Activated naive CD4-positive, alpha-beta T cell treated with anti-CD3 and anti-CD28 coated beads for 36 hours (primary cell): Measurements from ENCODE around the gene RNU7-1. TPM values are rescaled to one million over a fixed set of nuclear protein-coding genes. Genes with fewer than 3 reads are reported as not detected.

Experiments
- CTCF ChIA-PET: fragments of 350-600 bp; sonication (Branson Sonifier 250); formaldehyde crosslinking; loops from one replicate; lab custom pipeline; 2021; ENCODE audit warnings: antibody characterized with exemption; lab: Charles Lee
- DNase-seq: peaks from one replicate; pipeline ENCODE4 v3.0.0-alpha.2; 2020
- H3K27ac Mint-ChIP-seq: one replicate; pipeline ENCODE4 v1.8.0; 2021; ENCODE audit warnings: mild to moderate bottlenecking, mixed read lengths
- H3K27me3 Mint-ChIP-seq: one replicate; pipeline ENCODE4 v1.8.0; 2021; ENCODE audit warnings: low read depth, mixed read lengths
- H3K36me3 Mint-ChIP-seq: one replicate; pipeline ENCODE4 v1.8.0; 2021; ENCODE audit warnings: low read depth, mixed read lengths
- H3K4me1 Mint-ChIP-seq: one replicate; pipeline ENCODE4 v1.8.0; 2021; ENCODE audit warnings: low read depth, mixed read lengths
- H3K4me3 Mint-ChIP-seq: one replicate; pipeline ENCODE4 v1.8.0; 2021; ENCODE audit warnings: mild to moderate bottlenecking, moderate library complexity, mixed read lengths
- H3K9me3 Mint-ChIP-seq: one replicate; pipeline ENCODE4 v1.8.0; 2021; ENCODE audit warnings: mixed read lengths
- intact Hi-C: fragments of 100-400 bp; cut with micrococcal nuclease; formaldehyde crosslinking; loops from one replicate; pipeline ENCODE4 v1.15.1; 2023
- total RNA-seq, 2 experiments: library from RNA; stranded (reverse); gene quantifications; one replicate each; pipeline ENCODE4 v1.2.3, GENCODE V29; 2021

Gene RNU7-1
- total RNA-seq, 2 experiments from 2014 or later = not detected

DNA sequence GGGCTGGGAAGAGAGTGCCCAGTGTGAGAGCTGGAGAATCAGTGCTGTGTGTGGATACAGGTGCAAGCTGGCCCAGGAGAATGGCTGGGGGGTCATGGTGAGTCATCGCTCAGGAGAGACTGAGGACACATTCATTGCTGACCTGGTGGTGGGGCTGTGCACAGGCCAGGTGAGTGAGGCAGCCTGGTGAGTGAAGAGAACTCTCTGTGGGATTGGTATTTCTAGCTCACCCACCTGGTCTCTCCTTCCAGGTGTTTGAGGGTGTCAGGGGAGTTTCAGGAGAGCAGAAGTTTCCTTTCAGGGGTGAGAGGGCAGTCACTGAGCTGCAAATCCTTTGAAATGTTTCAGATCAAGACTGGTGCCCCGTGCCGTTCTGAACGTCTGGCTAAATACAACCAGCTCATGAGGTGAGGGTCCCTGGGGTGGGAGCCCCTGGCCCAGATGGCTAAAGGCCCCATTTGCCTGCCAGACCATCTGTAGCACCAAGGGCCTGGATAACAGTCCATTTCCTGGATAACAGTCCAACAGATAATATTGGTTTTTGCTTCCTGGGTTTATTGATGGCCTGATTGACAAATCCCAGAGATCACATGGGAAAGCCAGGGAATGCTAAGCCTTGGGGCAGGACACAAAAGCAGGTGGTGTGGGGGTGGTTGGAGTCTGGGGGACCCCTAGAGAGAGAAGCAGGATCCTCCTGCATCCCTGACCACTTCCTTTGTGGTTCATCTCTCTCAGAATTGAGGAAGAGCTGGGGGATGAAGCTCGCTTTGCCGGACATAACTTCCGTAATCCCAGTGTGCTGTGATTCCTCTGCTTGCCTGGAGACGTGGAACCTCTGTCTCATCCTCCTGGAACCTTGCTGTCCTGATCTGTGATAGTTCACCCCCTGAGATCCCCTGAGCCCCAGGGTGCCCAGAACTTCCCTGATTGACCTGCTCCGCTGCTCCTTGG lies 21.3 kb upstream of the RNU7-1 start:
- no peak for DNase-seq
- Mint-ChIP-seq H3K27me3 (no peaks in the 10 kb centered on the region), H3K4me1 (peaks cover 29% of the 10 kb centered on the region), H3K36me3 (peaks cover 20% of the 10 kb centered on the region), H3K9me3 (no peaks in the 10 kb centered on the region), H3K27ac (no peak overlapping the region), H3K4me3 (no peak overlapping the region)
- CTCF ChIA-PET = interaction anchor here (0.6 to 1.1 kb wide), 6 partner anchors 16 to 212 kb away, joined by 3 to 4 read pairs (median 3); partner anchors contain the start of genes C12orf57 and RNU7-1
- intact Hi-C loops = loop anchor here (10.0 kb wide), 1 partner anchor 713 kb away; no protein-coding TSS in a partner anchor

DNA sequence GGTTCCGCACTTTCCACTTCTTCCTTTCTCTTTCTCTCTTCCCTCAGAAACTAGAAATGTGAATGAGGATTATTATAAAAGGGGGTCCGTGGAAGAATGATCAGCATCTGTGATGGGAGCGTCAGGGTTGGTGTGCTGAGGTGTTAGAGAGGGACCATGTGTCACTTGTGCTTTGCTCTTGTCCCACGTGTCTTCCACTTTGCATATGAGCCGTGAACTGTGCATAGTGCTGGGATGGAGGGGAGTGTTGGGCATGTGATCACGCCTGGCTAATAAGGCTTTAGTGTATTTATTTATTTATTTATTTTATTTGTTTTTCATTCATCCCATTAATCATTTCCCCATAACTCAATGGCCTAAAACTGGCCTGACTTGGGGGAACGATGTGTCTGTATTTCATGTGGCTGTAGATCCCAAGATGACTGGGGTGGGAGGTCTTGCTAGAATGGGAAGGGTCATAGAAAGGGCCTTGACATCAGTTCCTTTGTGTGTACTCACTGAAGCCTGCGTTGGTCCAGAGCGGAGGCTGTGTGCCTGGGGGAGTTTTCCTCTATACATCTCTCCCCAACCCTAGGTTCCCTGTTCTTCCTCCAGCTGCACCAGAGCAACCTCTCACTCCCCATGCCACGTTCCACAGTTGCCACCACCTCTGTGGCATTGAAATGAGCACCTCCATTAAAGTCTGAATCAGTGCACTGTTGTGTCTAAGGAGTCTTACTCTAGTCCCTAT lies 20.4 kb upstream of the RNU7-1 start:
- Mint-ChIP-seq H3K27me3 (no peaks in the 10 kb centered on the region), H3K36me3 (peaks cover 16% of the 10 kb centered on the region), H3K4me3 (no peak overlapping the region), H3K9me3 (no peaks in the 10 kb centered on the region), H3K4me1 (peaks cover 29% of the 10 kb centered on the region), H3K27ac (no peak overlapping the region)
- CTCF ChIA-PET = interaction anchor here (0.6 to 4.6 kb wide), 12 partner anchors 9 to 213 kb away, joined by 3 to 43 read pairs (median 11); partner anchors contain the start of genes C12orf57, RNU7-1 and SPSB2
- intact Hi-C loops = loop anchor here (10.0 kb wide), 1 partner anchor 712 kb away; no protein-coding TSS in a partner anchor
- no peak for DNase-seq

DNA sequence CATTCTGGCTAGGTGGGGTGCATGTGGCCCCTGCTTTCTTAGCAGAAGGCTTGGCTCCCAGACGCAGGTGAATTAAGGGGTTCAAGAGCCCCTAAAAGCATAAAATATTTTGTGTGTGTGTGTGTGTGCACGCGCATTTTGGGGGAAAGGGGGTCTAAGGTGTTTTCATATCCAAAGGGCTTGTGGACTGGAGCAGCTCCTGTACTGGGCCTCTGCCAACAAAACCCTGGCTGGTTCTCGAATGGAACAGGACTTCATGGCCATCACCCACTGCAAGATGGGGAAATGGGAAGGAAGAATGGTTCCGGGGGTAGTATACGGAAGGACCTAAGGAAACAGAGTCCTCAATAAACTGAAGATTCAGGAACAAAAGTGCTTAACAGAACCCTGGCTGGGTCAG lies 19.8 kb upstream of the RNU7-1 start:
- Mint-ChIP-seq H3K9me3 (no peaks in the 10 kb centered on the region), H3K36me3 (peaks cover 16% of the 10 kb centered on the region), H3K27ac (peak overlapping the region; percentile 78), H3K27me3 (no peaks in the 10 kb centered on the region), H3K4me3 (no peak overlapping the region), H3K4me1 (peaks cover 33% of the 10 kb centered on the region)
- intact Hi-C loops = loop anchor here (1.0 to 10.0 kb wide), 11 partner anchors 14 to 711 kb away; partner anchors contain the start of genes C12orf57, C1R and LPCAT3
- CTCF ChIA-PET = interaction anchor here (0.5 to 4.6 kb wide), 14 partner anchors 9 to 450 kb away, joined by 3 to 43 read pairs (median 7); partner anchors contain the start of genes C12orf57, RNU7-1 and SPSB2
- DNase-seq = no peak

GRCh38 chr12:6925239-6925539 lies 18.4 kb upstream of the RNU7-1 start:
- H3K4me1 Mint-ChIP-seq = peaks cover 43% of the 10 kb centered on the region
- CTCF ChIA-PET = interaction anchor here (0.5 to 4.6 kb wide), 15 partner anchors 10 to 214 kb away, joined by 3 to 43 read pairs (median 4); partner anchors contain the start of genes C12orf57, C1RL, RNU7-1 and SPSB2
- peaks cover 4% of the 10 kb centered on the region for H3K36me3 Mint-ChIP-seq
- H3K27ac Mint-ChIP-seq = no peak overlapping the region
- no peaks in the 10 kb centered on the region for H3K9me3 Mint-ChIP-seq
- H3K27me3 Mint-ChIP-seq = no peaks in the 10 kb centered on the region
- no peak overlapping the region for H3K4me3 Mint-ChIP-seq
- no peak for DNase-seq
- intact Hi-C loops = loop anchor here (2.0 to 10.0 kb wide), 2 partner anchors 56 to 710 kb away; no protein-coding TSS in a partner anchor

GRCh38 chr12:6925540-6926279 lies 17.9 kb upstream of the RNU7-1 start:
- peak overlapping the region; percentile 74 for H3K4me3 Mint-ChIP-seq
- no peaks in the 10 kb centered on the region for H3K27me3 Mint-ChIP-seq
- peaks cover 4% of the 10 kb centered on the region for H3K36me3 Mint-ChIP-seq
- H3K9me3 Mint-ChIP-seq = no peaks in the 10 kb centered on the region
- no peak overlapping the region for H3K27ac Mint-ChIP-seq
- peaks cover 45% of the 10 kb centered on the region for H3K4me1 Mint-ChIP-seq
- no peak for DNase-seq
- intact Hi-C loops = loop anchor here (2.0 to 10.0 kb wide), 2 partner anchors 57 to 709 kb away; no protein-coding TSS in a partner anchor
- CTCF ChIA-PET = interaction anchor here (0.5 to 4.6 kb wide), 15 partner anchors 9 to 214 kb away, joined by 3 to 43 read pairs (median 4); partner anchors contain the start of genes C12orf57, C1RL, RNU7-1 and SPSB2

- Mint-ChIP-seq H3K36me3 (no peaks in the 10 kb centered on the region), H3K27me3 (no peaks in the 10 kb centered on the region), H3K4me1 (peaks cover 59% of the 10 kb centered on the region), H3K27ac (peak within 1 kb of the TSS; percentile 81), H3K4me3 (peak within 1 kb of the TSS; percentile 75), H3K9me3 (no peaks in the 10 kb centered on the region)
- peak; percentile 51 for DNase-seq
- CTCF ChIA-PET = interaction anchor here (0.5 to 4.6 kb wide), 4 partner anchors 11 to 533 kb away, joined by 3 to 43 read pairs (median 4); no protein-coding TSS in a partner anchor
- intact Hi-C loops = loop anchor here (10.0 kb wide), 1 partner anchor 707 kb away; no protein-coding TSS in a partner anchor
Measured at GRCh38 chr12:6927379-6928021, 16.1 kb upstream of the RNU7-1 start, which contains the start of gene ATN1. TSS of gene ATN1 (plus strand) at chr12:6927959. CDS start at chr12:6934002, 6,043 bp downstream.

DNA sequence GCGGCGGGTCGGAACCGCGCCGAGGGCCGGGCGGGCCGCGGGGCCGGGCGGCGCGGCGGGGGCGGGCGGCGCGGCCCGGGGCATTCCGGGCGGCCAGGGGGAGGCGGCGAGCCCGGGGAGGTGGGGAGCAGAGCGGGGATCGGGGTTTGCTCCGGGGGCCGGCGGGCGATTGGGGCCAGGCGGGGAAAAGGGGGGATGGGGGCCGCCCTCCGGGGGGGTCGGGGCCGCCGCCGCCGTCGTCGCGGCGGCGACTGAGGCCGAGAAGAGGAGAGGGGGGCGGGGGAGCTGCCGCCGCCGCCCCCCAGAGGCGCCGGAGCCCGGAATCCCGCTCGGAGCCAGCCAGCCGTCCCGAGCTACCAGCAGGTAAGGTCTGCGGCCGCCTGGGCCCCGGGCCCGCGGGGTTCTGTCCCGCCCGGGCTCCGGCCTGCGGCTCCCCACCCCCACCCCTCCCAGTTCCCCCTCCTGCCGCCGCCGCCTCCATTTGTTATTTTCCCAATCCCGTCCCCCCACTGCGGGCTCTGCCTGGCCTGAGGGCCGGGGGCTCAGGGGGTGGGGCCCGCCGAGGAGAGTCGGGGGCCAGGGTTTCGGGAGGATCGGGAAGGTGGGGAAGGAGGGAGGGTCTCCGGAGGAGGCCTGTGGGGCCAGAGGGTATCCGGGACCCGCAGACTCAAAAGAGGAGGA lies 15.5 kb upstream of the RNU7-1 start:
- CTCF ChIA-PET = interaction anchor here (2.0 kb wide), 1 partner anchor 10 kb away, joined by 6 read pairs; no protein-coding TSS in a partner anchor
- peak overlapping the region; percentile 81 for H3K27ac Mint-ChIP-seq
- H3K9me3 Mint-ChIP-seq = no peaks in the 10 kb centered on the region
- intact Hi-C loops = loop anchor here (10.0 kb wide), 1 partner anchor 707 kb away; no protein-coding TSS in a partner anchor
- DNase-seq = no peak
- no peaks in the 10 kb centered on the region for H3K27me3 Mint-ChIP-seq
- peaks cover 3% of the 10 kb centered on the region for H3K36me3 Mint-ChIP-seq
- peaks cover 64% of the 10 kb centered on the region for H3K4me1 Mint-ChIP-seq
- H3K4me3 Mint-ChIP-seq = peak overlapping the region; percentile 75

- Mint-ChIP-seq H3K36me3 (peaks cover 3% of the 10 kb centered on the region), H3K4me1 (peaks cover 71% of the 10 kb centered on the region), H3K27me3 (no peaks in the 10 kb centered on the region), H3K4me3 (peak overlapping the region; percentile 75), H3K9me3 (no peaks in the 10 kb centered on the region), H3K27ac (peak overlapping the region; percentile 81)
- CTCF ChIA-PET = interaction anchor here (1.0 to 2.0 kb wide), 4 partner anchors 9 to 179 kb away, joined by 3 to 6 read pairs (median 3); no protein-coding TSS in a partner anchor
- DNase-seq = no peak
- intact Hi-C loops = loop anchor here (10.0 kb wide), 1 partner anchor 706 kb away; no protein-coding TSS in a partner anchor
Measured at GRCh38 chr12:6928703-6929407, 14.8 kb upstream of the RNU7-1 start.

DNA sequence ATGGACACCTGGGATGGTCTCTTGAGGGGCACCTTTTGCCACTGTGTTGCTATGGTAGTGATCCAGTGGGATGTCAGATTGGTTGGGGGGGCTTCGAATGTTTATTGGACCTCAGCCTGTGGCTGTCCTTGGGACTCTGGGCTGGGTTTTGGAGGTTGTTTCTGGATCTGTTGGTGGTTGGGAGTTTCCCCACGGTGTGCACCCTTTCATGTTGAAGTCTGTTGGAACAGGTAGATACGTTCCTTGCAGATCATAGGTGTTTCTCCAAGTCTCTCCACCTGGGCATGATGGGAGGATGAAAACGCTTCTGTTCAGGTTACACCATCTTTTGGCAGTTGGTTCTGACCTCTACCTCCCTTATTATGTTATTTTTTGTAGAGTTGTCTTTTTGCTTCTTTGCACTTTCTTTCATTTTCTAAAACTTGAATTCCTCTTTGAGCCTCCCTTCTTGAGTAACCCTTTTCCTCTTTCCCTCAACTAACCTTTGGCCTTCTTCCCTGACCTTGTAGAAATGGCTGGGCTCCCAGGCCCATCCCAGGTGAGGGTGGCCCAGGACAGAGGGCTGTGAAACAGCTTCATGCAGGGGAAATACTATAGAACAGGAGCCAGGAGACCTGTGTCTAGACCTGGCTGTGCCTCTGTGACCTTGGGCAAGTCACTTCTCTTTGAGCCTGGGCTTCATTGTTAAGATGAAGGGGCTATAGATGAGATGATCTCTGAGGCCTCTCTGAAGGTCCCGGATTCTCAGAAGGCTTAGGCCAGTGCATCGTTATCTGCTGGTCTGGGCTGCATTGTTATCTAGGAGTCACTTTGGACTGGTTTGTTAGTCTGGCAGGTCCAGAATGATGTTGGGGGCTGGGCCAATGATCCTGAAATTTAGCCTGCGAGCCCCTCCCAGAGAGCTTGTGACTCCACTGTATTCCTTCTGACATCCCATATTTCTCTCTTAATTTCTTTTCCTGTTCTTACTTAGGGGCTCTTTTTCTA lies 13.9 kb upstream of the RNU7-1 start:
- intact Hi-C loops = loop anchor here (10.0 kb wide), 1 partner anchor 705 kb away; no protein-coding TSS in a partner anchor
- Mint-ChIP-seq H3K9me3 (no peaks in the 10 kb centered on the region), H3K27me3 (no peaks in the 10 kb centered on the region), H3K27ac (peak overlapping the region; percentile 81), H3K4me1 (peaks cover 71% of the 10 kb centered on the region), H3K4me3 (peak overlapping the region; percentile 75), H3K36me3 (peaks cover 5% of the 10 kb centered on the region)
- CTCF ChIA-PET = interaction anchor here (0.6 to 2.0 kb wide), 5 partner anchors 8 to 178 kb away, joined by 3 to 6 read pairs (median 3); no protein-coding TSS in a partner anchor
- DNase-seq = no peak
